Measurements from ENCODE around the gene HS6ST1. TPM values are rescaled to one million over a fixed set of nuclear protein-coding genes. Genes with fewer than 3 reads are reported as not detected.

The HS6ST1 gene
- total RNA-seq, 1 donor from 2014 or later = 68.5 TPM

GRCh38 chr2:128324008-128324896, 5.6 kb upstream of the HS6ST1 start:
- no peak overlapping the region for H3K4me3 ChIP-seq
- H3K9me3 ChIP-seq = no peaks in the 10 kb centered on the region
- H3K27me3 ChIP-seq = no peaks in the 10 kb centered on the region
- no peak overlapping the region for H3K27ac ChIP-seq
- no peaks in the 10 kb centered on the region for H3K36me3 ChIP-seq
- DNase-seq (ENCODE audit: extremely low spot score in 2 of 2) = peak in 1 of 2 donors; percentile 83
- TF ChIP-seq POLR2AphosphoS5 (IDR thresholded peaks at IDR 0.05; ENCODE audit: insufficient read depth in 1 of 2, low read depth in 1 of 2) (no peak), POLR2A (IDR thresholded peaks at IDR 0.05) (no peak), CTCF (IDR thresholded peaks at IDR 0.05) (no peak)
- peaks cover 45% of the 10 kb centered on the region for H3K4me1 ChIP-seq
- intact Hi-C loops (cut with DNase I) = loop anchor here (10.0 kb wide), 1 partner anchor 411 kb away; no protein-coding TSS in a partner anchor

GRCh38 chr2:128323555-128323931, 4.9 kb upstream of the HS6ST1 start:
- H3K27me3 ChIP-seq = no peaks in the 10 kb centered on the region
- H3K4me3 ChIP-seq = no peak overlapping the region
- DNase-seq (ENCODE audit: extremely low spot score in 2 of 2) = no peak
- no peak overlapping the region for H3K27ac ChIP-seq
- TF ChIP-seq CTCF (IDR thresholded peaks at IDR 0.05) (no peak), POLR2AphosphoS5 (IDR thresholded peaks at IDR 0.05; ENCODE audit: insufficient read depth in 1 of 2, low read depth in 1 of 2) (no peak), POLR2A (IDR thresholded peaks at IDR 0.05) (no peak)
- peaks cover 49% of the 10 kb centered on the region for H3K4me1 ChIP-seq
- H3K9me3 ChIP-seq = no peaks in the 10 kb centered on the region
- H3K36me3 ChIP-seq = no peaks in the 10 kb centered on the region
- intact Hi-C loops (cut with DNase I) = loop anchor here (10.0 kb wide), 1 partner anchor 411 kb away; no protein-coding TSS in a partner anchor

- Histone ChIP-seq H3K36me3 (no peaks in the 10 kb centered on the region), H3K4me3 (peak overlapping the region; percentile 55 to 91), H3K27me3 (no peaks in the 10 kb centered on the region), H3K27ac (peak overlapping the region; percentile 81), H3K4me1 (peaks cover 49% of the 10 kb centered on the region), H3K9me3 (no peaks in the 10 kb centered on the region)
- intact Hi-C loops (cut with DNase I) = loop anchor here (10.0 kb wide), 1 partner anchor 412 kb away; no protein-coding TSS in a partner anchor
- TF ChIP-seq POLR2AphosphoS5 (IDR thresholded peaks at IDR 0.05; ENCODE audit: insufficient read depth in 1 of 2, low read depth in 1 of 2) (no peak), POLR2A (IDR thresholded peaks at IDR 0.05) (no peak), CTCF (IDR thresholded peaks at IDR 0.05) (no peak)
- peak; percentile 87 to 94 for DNase-seq (ENCODE audit: extremely low spot score in 2 of 2)
Observed at GRCh38 chr2:128322715-128323554, 4.3 kb upstream of the HS6ST1 start.

- peak overlapping the region; percentile 81 for H3K27ac ChIP-seq
- no peak for TF ChIP-seq POLR2A (IDR thresholded peaks at IDR 0.05)
- peak; percentile 85 to 94 (median 86) for TF ChIP-seq CTCF (IDR thresholded peaks at IDR 0.05)
- intact Hi-C loops (cut with DNase I) = loop anchor here (10.0 kb wide), 1 partner anchor 413 kb away; no protein-coding TSS in a partner anchor
- H3K4me3 ChIP-seq = peak overlapping the region; percentile 55 to 91
- peaks cover 56% of the 10 kb centered on the region for H3K4me1 ChIP-seq
- H3K27me3 ChIP-seq = no peaks in the 10 kb centered on the region
- no peaks in the 10 kb centered on the region for H3K9me3 ChIP-seq
- H3K36me3 ChIP-seq = no peaks in the 10 kb centered on the region
- peak in 1 of 2 donors; percentile 92 for DNase-seq (ENCODE audit: extremely low spot score in 2 of 2)
Observed at GRCh38 chr2:128321784-128322714, 3.4 kb upstream of the HS6ST1 start.
